Loucy (cell line): Measurements from ENCODE around the gene LCP1.
"Not testable (repeated sequence)": the region's sequence is repeated elsewhere in the genome, so short reads cannot be mapped to it uniquely, and the experiment has no call there.

ENCODE experiments used
- H2AFZ ChIP-seq: fragments of 200-600 bp; sonication (generic); 2 replicates; pipeline ENCODE4 v1.6.0; 2016; ENCODE audit warnings: antibody characterized with exemption, mild to moderate bottlenecking, low read length, moderate library complexity
- H3F3A ChIP-seq: fragments of 200-600 bp; 2 replicates; pipeline ENCODE4 v1.6.0; 2016; ENCODE audit warnings: antibody characterized with exemption, low read depth, mild to moderate bottlenecking
- H3K27me3 ChIP-seq: fragments of 200-600 bp; sonication (generic); 2 replicates; pipeline ENCODE4 v1.6.1; 2014; ENCODE audit warnings: low read length, mild to moderate bottlenecking; ENCODE audit not compliant: insufficient read depth, poor library complexity, severe bottlenecking
- H3K36me3 ChIP-seq: fragments of 200-600 bp; sonication (generic); 2 replicates; pipeline ENCODE4 v1.6.1; 2016; ENCODE audit warnings: low read length; ENCODE audit not compliant: insufficient read depth
- H3K4me1 ChIP-seq: fragments of 200-600 bp; sonication (generic); 2 replicates; pipeline ENCODE4 v1.5.1; 2014; ENCODE audit warnings: low read length, mild to moderate bottlenecking; ENCODE audit not compliant: insufficient read depth, poor library complexity, severe bottlenecking
- H3K4me2 ChIP-seq: fragments of 200-600 bp; sonication (generic); 2 replicates; pipeline ENCODE4 v1.6.0; 2014; ENCODE audit warnings: antibody characterized with exemption, low read length, low read depth, mild to moderate bottlenecking; ENCODE audit not compliant: poor library complexity, severe bottlenecking
- H3K4me3 ChIP-seq: fragments of 200-600 bp; sonication (generic); 2 replicates; pipeline ENCODE4 v1.5.1; 2014; ENCODE audit warnings: low read length, mild to moderate bottlenecking, mixed read lengths; ENCODE audit not compliant: poor library complexity, severe bottlenecking
- H3K79me2 ChIP-seq: fragments of 200-600 bp; sonication (generic); 2 replicates; pipeline ENCODE4 v1.6.1; 2014; ENCODE audit warnings: low read length; ENCODE audit not compliant: insufficient read depth
- H3K9ac ChIP-seq: fragments of 200-600 bp; sonication (generic); 2 replicates; pipeline ENCODE4 v1.6.0; 2014; ENCODE audit warnings: mild to moderate bottlenecking, low read depth, low read length, moderate library complexity; ENCODE audit not compliant: poor library complexity, severe bottlenecking
- H3K9me2 ChIP-seq: fragments of 200-600 bp; sonication (generic); replicated peaks from 2 replicates; pipeline ENCODE4 v1.6.1; 2016; ENCODE audit warnings: low read depth, low read length, mixed read lengths
- H3K9me3 ChIP-seq: fragments of 200-600 bp; sonication (generic); 2 replicates; pipeline ENCODE4 v1.6.1; 2014; ENCODE audit warnings: mild to moderate bottlenecking, antibody characterized with exemption, low read length, low read depth; ENCODE audit not compliant: insufficient read depth
- H4K20me1 ChIP-seq: fragments of 200-600 bp; sonication (generic); 2 replicates; pipeline ENCODE4 v1.6.0; 2014; ENCODE audit warnings: antibody characterized with exemption, low read length, mild to moderate bottlenecking; ENCODE audit not compliant: insufficient read depth, poor library complexity, severe bottlenecking
- EZH2phosphoT487 ChIP-seq: fragments of 200-600 bp; IDR thresholded peaks from 2 replicates; pipeline ENCODE4 v1.6.1; 2018; ENCODE audit warnings: antibody characterized with exemption, mild to moderate bottlenecking, moderate library complexity, borderline replicate concordance
- TF ChIP-seq, protein P1 (sequence below): fragments of 200-600 bp; sonication (generic); conservative IDR thresholded peaks from 2 replicates; pipeline ENCODE4 v1.5.1; 2014; ENCODE audit warnings: mild to moderate bottlenecking, antibody characterized with exemption, low read length

Gene LCP1, protein sequence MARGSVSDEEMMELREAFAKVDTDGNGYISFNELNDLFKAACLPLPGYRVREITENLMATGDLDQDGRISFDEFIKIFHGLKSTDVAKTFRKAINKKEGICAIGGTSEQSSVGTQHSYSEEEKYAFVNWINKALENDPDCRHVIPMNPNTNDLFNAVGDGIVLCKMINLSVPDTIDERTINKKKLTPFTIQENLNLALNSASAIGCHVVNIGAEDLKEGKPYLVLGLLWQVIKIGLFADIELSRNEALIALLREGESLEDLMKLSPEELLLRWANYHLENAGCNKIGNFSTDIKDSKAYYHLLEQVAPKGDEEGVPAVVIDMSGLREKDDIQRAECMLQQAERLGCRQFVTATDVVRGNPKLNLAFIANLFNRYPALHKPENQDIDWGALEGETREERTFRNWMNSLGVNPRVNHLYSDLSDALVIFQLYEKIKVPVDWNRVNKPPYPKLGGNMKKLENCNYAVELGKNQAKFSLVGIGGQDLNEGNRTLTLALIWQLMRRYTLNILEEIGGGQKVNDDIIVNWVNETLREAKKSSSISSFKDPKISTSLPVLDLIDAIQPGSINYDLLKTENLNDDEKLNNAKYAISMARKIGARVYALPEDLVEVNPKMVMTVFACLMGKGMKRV

DNA sequence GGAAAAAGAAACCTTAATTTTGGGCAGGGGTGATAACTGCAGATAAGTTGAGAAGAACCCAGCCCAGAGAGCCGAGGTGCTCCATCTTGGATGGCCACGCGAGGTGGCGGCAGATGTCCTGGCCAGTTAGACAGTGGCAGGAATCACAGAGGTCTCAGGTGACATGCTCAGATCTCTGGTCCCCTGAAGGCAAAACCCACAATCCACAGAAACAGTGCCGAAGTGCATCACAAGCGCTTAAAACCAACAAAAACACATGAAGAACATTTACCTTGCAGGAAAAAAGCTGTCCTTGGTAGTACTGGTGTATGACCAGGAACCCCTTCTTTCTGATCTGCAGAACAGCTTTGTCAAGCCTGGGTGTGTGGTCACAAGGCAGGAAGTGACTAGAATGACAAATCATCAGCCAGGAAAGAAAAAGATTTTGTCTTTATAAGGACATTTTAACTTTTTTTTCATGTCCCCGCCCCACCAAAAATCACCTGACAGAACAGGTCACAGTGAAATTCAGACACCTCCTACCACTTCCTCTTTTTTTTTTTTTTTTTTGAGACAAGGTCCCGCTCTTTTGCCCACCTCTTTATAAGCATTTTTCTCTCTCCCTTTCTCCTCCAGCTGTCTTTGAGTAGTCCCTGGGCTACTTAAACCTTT lies at the start of gene LCP1:
LCP1 (minus strand) TSS at position 338 of the 651 bp plus-strand sequence. CDS start 22,515 bp downstream, outside the sequence.
- Histone ChIP-seq H3K9me2 (no peaks in the 10 kb centered on the region), H3K79me2 (peaks cover 67% of the 10 kb centered on the region), H3K4me1 (peaks cover 51% of the 10 kb centered on the region), H3K9ac (peak within 1 kb of the TSS; percentile 93), H3K9me3 (no peaks in the 10 kb centered on the region), H3F3A (peaks cover 13% of the 10 kb centered on the region; the same call in 1 of the 2 replicates), H3K4me3 (peak within 1 kb of the TSS; percentile 86), H3K36me3 (no peaks in the 10 kb centered on the region), H2AFZ (peak within 1 kb of the TSS; percentile 44; the same call in 1 of the 2 replicates), H4K20me1 (peaks cover 42% of the 10 kb centered on the region), H3K4me2 (peak within 1 kb of the TSS; percentile 98), H3K27me3 (no peaks in the 10 kb centered on the region)
- TF ChIP-seq, protein P1, sequence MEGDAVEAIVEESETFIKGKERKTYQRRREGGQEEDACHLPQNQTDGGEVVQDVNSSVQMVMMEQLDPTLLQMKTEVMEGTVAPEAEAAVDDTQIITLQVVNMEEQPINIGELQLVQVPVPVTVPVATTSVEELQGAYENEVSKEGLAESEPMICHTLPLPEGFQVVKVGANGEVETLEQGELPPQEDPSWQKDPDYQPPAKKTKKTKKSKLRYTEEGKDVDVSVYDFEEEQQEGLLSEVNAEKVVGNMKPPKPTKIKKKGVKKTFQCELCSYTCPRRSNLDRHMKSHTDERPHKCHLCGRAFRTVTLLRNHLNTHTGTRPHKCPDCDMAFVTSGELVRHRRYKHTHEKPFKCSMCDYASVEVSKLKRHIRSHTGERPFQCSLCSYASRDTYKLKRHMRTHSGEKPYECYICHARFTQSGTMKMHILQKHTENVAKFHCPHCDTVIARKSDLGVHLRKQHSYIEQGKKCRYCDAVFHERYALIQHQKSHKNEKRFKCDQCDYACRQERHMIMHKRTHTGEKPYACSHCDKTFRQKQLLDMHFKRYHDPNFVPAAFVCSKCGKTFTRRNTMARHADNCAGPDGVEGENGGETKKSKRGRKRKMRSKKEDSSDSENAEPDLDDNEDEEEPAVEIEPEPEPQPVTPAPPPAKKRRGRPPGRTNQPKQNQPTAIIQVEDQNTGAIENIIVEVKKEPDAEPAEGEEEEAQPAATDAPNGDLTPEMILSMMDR = no peak
- no peak for TF ChIP-seq EZH2phosphoT487

DNA sequence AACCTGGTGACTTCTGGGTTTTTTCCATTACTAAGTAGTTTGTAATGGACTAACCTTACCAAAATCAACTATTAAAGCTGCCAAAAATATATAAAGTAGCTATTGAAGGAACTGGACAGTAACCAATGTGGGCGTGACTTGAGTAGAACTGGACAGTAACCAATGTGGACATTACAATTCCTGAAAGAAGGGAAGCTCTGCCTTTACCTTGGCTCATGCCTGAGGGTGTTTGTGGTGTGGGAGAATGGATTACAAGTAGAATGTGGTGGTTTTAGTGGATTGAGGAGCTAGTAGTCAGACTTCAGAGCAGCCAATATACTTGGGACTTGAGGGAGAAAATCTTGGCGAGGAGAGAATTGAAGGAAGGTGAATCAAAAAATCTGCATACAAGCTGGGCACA lies 47.3 kb upstream of the LCP1 start:
- no peak overlapping the region for H3K4me2 ChIP-seq
- H3F3A ChIP-seq = no peaks in the 10 kb centered on the region
- H4K20me1 ChIP-seq = no peaks in the 10 kb centered on the region
- H3K79me2 ChIP-seq = no peaks in the 10 kb centered on the region
- H3K27me3 ChIP-seq = no peaks in the 10 kb centered on the region
- TF ChIP-seq, protein P1 = no peak
- TF ChIP-seq EZH2phosphoT487 = no peak
- no peak overlapping the region for H3K4me3 ChIP-seq
- no peak overlapping the region for H2AFZ ChIP-seq
- no peaks in the 10 kb centered on the region for H3K36me3 ChIP-seq
- peaks cover 6% of the 10 kb centered on the region; the same call in 1 of the 2 replicates for H3K9me3 ChIP-seq
- no peak overlapping the region for H3K9ac ChIP-seq
- no peaks in the 10 kb centered on the region for H3K4me1 ChIP-seq
- H3K9me2 ChIP-seq = no peaks in the 10 kb centered on the region

DNA sequence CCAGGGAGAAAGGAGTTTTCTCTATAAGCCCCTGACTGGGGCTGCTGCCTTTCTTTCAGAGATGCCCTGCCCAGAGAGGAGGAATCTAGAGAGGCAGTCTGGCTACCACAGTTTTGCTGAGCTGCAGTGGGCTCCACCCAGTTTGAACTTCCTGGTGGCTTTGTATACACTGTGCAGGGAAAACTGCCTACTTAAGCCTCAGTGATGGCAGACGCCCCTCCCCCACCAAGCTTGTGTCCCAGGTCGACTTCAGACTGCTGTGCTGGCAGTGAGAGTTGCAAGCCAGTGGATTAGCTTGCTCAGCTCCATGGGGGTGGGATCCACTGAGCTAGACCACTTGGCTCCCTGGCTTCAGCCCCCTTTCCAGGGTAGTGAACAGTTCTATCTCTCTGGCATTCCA lies 38.3 kb upstream of the LCP1 start:
- H3K4me2 ChIP-seq = peak overlapping the region; percentile 41
- H2AFZ ChIP-seq = peak overlapping the region; percentile 89
- not testable (repeated sequence) for H4K20me1 ChIP-seq, H3F3A ChIP-seq, H3K9me3 ChIP-seq, H3K36me3 ChIP-seq, H3K9me2 ChIP-seq, H3K27me3 ChIP-seq, H3K4me3 ChIP-seq, H3K79me2 ChIP-seq
- peak overlapping the region; percentile 44 for H3K9ac ChIP-seq
- peaks cover 10% of the 10 kb centered on the region for H3K4me1 ChIP-seq

DNA sequence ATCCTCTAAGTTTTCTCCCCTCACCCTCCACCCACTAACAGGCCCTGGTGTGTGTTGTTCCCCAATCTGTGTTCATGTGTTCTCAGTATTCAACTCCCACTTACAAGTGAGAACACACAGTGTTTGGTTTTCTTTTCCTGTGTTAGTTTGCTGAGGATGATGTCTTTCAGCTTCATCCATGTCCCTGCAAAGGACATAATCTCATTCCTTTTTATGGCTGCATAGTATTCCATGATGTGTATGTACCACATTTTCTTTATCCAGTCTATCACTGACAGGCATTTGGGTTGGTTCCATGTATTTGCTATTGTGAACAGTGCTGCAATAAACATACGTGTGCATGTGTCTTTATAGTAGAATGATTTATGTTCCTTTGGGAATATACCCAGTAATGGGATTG lies 32.8 kb upstream of the LCP1 start:
- H3F3A ChIP-seq = not testable (repeated sequence)

More for the DNA sequence above, 32.8 kb upstream of the LCP1 start:
- H3K4me2 ChIP-seq, H3K36me3 ChIP-seq, H3K79me2 ChIP-seq, H2AFZ ChIP-seq, H3K9me3 ChIP-seq, H3K4me3 ChIP-seq, H3K9ac ChIP-seq, H3K9me2 ChIP-seq, H4K20me1 ChIP-seq, H3K27me3 ChIP-seq: not testable (repeated sequence)
- peaks cover 17% of the 10 kb centered on the region for H3K4me1 ChIP-seq
